SK-N-MC (cell line): Measurements from ENCODE around the gene SIGLEC10.

ENCODE experiments used
- EZH2 ChIP-seq: fragments of 200-600 bp; sonication (generic); IDR thresholded peaks from one replicate; pipeline ENCODE4 v1.6.1; 2017; ENCODE audit warnings: antibody characterized with exemption
- POLR2AphosphoS5 ChIP-seq: IDR thresholded peaks from 2 replicates; pipeline ENCODE4 v1.6.1; 2012; ENCODE audit warnings: mild to moderate bottlenecking, low read depth, low read length, borderline replicate concordance

DNA sequence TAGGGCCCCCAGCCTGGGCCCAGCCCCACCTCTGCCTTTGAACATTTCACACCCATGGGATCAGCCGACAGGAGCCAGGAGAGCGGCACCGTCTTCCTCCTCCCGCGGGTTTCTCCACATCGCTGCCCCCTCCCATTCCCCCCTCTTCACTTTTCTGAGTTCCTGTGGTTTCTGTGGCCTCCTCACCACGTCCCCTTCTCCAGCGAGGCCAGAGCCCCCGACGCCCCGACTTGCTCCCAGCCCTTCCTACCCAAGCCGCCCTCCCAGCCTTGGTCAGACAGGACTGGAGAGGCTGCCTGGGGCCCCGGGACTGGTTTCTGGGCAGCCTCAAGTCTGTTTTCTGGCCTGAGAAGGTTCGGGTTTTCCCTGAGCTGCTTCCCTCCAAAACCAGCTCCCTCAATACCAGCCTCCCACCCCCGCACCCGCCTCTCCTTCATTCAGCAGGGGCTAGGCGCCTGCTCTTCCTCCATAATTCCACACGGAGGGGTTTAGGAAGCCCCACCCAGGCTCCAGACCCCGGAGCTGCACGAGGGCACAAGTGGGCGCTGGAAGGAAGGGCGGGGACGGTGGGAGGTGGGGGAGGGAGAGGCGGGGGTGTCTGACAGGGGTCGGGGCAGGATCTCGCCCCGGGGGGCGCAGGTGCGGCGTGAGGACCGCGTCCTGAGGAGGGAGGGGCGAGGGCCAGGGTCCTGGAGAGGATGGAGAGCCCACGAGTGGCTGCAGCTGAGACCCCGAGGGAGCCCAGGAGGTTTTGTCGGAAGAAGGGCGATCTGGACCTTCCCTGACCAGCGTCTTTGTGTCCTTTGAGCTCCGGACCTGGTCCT, 4.0 kb upstream of the SIGLEC10 start:
- TF ChIP-seq EZH2: no peak
- no peak for TF ChIP-seq POLR2AphosphoS5
